Measurements from ENCODE around the gene GMCL2. TPM values are rescaled to one million over a fixed set of nuclear protein-coding genes. Genes with fewer than 3 reads are reported as not detected.
"Not testable (repeated sequence)": the region's sequence is repeated elsewhere in the genome, so short reads cannot be mapped to it uniquely, and the experiment has no call there.

The GMCL2 gene
- total RNA-seq, 1 experiment from 2014 or later: not detected

GRCh38 chr5:178198151-178198550 lies 11.0 kb upstream of the GMCL2 start:
- DNase-seq (ENCODE audit: low read depth, low spot score); in situ Hi-C loops (cut with HindIII; ENCODE audit: low pct_unique_long_range_greater_than_20kb, low sequenced_read_pairs): not testable (repeated sequence)

GRCh38 chr5:178196986-178197385 lies 9.8 kb upstream of the GMCL2 start:
- in situ Hi-C loops (cut with HindIII; ENCODE audit: low pct_unique_long_range_greater_than_20kb, low sequenced_read_pairs): no loop called here

GRCh38 chr5:178196281-178196812 lies 9.2 kb upstream of the GMCL2 start:
- in situ Hi-C loops (cut with HindIII; ENCODE audit: low pct_unique_long_range_greater_than_20kb, low sequenced_read_pairs): no loop called here
- DNase-seq (ENCODE audit: low read depth, low spot score): no peak

More at GRCh38 chr5:178196986-178197385, 9.8 kb upstream of the GMCL2 start:
- DNase-seq (ENCODE audit: low read depth, low spot score): no peak

- in situ Hi-C loops (cut with HindIII; ENCODE audit: low pct_unique_long_range_greater_than_20kb, low sequenced_read_pairs): no loop called here
- no peak for DNase-seq (ENCODE audit: low read depth, low spot score)
Observed at GRCh38 chr5:178194026-178194425, 6.9 kb upstream of the GMCL2 start.

- DNase-seq (ENCODE audit: low read depth, low spot score): no peak
- in situ Hi-C loops (cut with HindIII; ENCODE audit: low pct_unique_long_range_greater_than_20kb, low sequenced_read_pairs): no loop called here
Observed at GRCh38 chr5:178193251-178193809, 6.2 kb upstream of the GMCL2 start.

- in situ Hi-C loops (cut with HindIII; ENCODE audit: low pct_unique_long_range_greater_than_20kb, low sequenced_read_pairs): no loop called here
- no peak for DNase-seq (ENCODE audit: low read depth, low spot score)
Observed at GRCh38 chr5:178192787-178193186, 5.6 kb upstream of the GMCL2 start.

GRCh38 chr5:178192244-178192643 lies 5.1 kb upstream of the GMCL2 start:
- no peak for DNase-seq (ENCODE audit: low read depth, low spot score)
- in situ Hi-C loops (cut with HindIII; ENCODE audit: low pct_unique_long_range_greater_than_20kb, low sequenced_read_pairs): no loop called here

GRCh38 chr5:178191661-178192060 lies 4.5 kb upstream of the GMCL2 start:
- in situ Hi-C loops (cut with HindIII; ENCODE audit: low pct_unique_long_range_greater_than_20kb, low sequenced_read_pairs): no loop called here

GRCh38 chr5:178189433-178189832 lies 2.3 kb upstream of the GMCL2 start:
- no peak for DNase-seq (ENCODE audit: low read depth, low spot score)
- in situ Hi-C loops (cut with HindIII; ENCODE audit: low pct_unique_long_range_greater_than_20kb, low sequenced_read_pairs): no loop called here

More at GRCh38 chr5:178191661-178192060, 4.5 kb upstream of the GMCL2 start:
- no peak for DNase-seq (ENCODE audit: low read depth, low spot score)

GRCh38 chr5:178186427-178186826 lies 744 bp downstream of the GMCL2 start:
- in situ Hi-C loops (cut with HindIII; ENCODE audit: low pct_unique_long_range_greater_than_20kb, low sequenced_read_pairs): no loop called here
- DNase-seq (ENCODE audit: low read depth, low spot score): no peak

GRCh38 chr5:178182158-178182876 lies 4.9 kb downstream of the GMCL2 start:
- in situ Hi-C loops (cut with HindIII; ENCODE audit: low pct_unique_long_range_greater_than_20kb, low sequenced_read_pairs): no loop called here
- no peak for DNase-seq (ENCODE audit: low read depth, low spot score)

GRCh38 chr5:178180141-178180863 lies 6.9 kb downstream of the GMCL2 start:
- DNase-seq (ENCODE audit: low read depth, low spot score): no peak
- in situ Hi-C loops (cut with HindIII; ENCODE audit: low pct_unique_long_range_greater_than_20kb, low sequenced_read_pairs): no loop called here

- in situ Hi-C loops (cut with HindIII; ENCODE audit: low pct_unique_long_range_greater_than_20kb, low sequenced_read_pairs): no loop called here
- DNase-seq (ENCODE audit: low read depth, low spot score): no peak
Observed at GRCh38 chr5:178177569-178177968, 9.6 kb downstream of the GMCL2 start.

- DNase-seq (ENCODE audit: low read depth, low spot score): no peak
- in situ Hi-C loops (cut with HindIII; ENCODE audit: low pct_unique_long_range_greater_than_20kb, low sequenced_read_pairs): no loop called here
Observed at GRCh38 chr5:178176791-178177190, 10.4 kb downstream of the GMCL2 start.

- in situ Hi-C loops (cut with HindIII; ENCODE audit: low pct_unique_long_range_greater_than_20kb, low sequenced_read_pairs): no loop called here
- DNase-seq (ENCODE audit: low read depth, low spot score): no peak
Observed at GRCh38 chr5:178174456-178174855, 12.7 kb downstream of the GMCL2 start.

- in situ Hi-C loops (cut with HindIII; ENCODE audit: low pct_unique_long_range_greater_than_20kb, low sequenced_read_pairs): no loop called here
- no peak for DNase-seq (ENCODE audit: low read depth, low spot score)
Observed at GRCh38 chr5:178170455-178170854, 16.7 kb downstream of the GMCL2 start.

- DNase-seq (ENCODE audit: low read depth, low spot score): no peak
- in situ Hi-C loops (cut with HindIII; ENCODE audit: low pct_unique_long_range_greater_than_20kb, low sequenced_read_pairs): no loop called here
Observed at GRCh38 chr5:178165581-178165980, 21.6 kb downstream of the GMCL2 start.
